GM21515 (cell line): Measurements from ENCODE around the gene TBC1D14.
A peak's percentile ranks its signal among the peaks of the same experiment; 100 is the strongest.
"Not testable (repeated sequence)": the region's sequence is repeated elsewhere in the genome, so short reads cannot be mapped to it uniquely, and the experiment has no call there.

Experiments
- ATAC-seq: cut with Tn5 transposase; IDR thresholded peaks from one replicate; pipeline ENCODE4 v1.9.1; 2021; ENCODE audit not compliant: unreplicated experiment

The TBC1D14 gene

DNA sequence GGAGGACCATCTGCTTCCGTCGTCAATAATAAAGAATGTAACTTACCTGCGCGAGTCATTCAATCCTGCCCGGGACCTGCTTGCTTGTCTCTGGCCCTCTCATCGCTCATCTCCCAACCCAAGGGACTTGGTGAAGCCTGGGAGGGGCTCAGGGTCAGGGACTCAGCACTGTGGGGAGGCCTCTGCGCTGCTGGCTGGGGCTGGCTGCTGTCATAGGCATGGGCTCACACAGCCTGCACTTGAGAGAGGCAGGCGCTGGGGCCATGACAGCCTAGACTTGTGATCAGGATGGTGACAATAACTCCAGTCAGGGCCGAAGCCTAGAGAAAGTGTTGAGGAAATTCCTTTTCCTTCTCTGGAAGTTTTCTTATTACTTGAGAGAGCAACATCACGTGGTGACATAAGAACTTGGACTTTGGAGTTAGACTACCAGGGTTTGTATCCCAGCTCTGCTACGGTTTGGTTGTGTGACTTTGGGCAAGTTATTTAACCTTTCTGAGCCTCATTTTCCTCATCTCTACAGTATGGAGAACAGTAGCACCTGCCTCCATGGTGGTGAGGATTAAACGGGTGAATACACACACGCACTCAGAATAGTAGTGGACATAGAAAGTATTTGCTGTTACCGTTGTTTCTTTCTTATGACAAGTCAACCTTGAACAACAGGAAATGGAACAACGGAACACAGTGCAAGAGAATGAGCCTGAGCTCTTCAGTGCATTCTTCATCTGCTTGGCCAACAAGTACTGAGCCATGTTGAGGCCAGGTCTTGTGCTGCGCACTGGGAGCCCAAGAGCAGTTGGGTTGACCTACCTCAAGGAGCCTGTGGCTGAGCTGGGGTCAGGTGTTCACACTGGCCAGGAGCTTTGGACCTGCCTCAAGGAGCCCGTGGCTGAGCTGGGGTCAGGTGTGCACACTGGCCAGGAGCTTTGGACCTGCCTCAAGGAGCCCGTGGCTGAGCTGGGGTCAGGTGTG, 60.5 kb downstream of the TBC1D14 start:
- peak; percentile 59 for ATAC-seq

DNA sequence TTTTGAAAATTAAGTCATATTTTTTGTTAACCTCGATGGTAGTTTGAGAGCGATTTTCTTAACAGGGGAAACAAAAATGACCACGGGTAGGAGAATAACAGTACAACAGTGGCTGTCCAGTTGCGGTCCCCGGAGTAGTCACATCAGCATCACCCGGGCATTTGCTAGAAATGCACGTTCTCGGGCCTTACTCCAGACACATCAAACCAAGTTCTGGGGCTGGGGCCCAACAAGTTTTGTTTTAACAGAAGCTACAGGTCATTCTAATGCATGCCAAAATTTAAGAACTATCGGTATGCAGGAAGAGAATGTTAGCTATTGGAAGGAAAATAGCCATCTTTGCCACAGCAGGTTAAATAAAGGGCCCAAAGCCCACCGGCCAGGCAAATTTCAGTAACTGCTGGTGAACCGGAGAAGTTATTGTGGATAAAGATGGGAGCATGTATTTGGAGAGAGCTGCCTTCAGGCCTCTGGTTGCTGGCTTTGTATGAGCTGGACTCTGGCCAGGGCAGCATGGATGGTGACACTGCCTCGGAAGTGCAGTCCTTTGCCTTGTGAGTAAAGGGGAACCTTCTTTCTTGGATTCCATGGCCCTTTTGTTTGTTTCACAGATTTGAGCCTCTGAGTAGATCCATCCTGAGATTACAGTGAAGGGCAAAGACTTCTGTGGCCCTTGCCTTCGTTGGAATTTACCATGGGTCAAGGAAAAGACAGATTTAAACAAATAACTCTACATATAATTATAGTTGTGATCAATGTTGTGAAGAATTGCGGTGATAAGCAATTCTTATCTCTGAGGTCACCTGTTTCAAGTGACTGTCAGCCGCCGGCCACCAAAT, 62.1 kb downstream of the TBC1D14 start:
- ATAC-seq = no peak

DNA sequence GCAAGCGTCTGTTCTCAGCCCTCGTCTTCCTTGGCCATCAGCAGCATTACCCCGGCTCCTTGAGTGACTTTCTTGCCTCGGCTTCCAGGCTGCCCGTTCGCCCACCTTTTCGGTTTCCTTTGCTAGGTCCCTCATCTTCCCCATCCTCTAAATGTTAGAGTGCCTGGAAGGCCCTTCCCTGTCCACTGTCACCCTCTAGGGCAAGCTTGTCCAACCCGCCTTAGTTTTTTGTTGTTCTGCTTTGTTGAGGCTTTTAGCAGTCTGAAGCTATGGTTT, 62.7 kb downstream of the TBC1D14 start:
- no peak for ATAC-seq

DNA sequence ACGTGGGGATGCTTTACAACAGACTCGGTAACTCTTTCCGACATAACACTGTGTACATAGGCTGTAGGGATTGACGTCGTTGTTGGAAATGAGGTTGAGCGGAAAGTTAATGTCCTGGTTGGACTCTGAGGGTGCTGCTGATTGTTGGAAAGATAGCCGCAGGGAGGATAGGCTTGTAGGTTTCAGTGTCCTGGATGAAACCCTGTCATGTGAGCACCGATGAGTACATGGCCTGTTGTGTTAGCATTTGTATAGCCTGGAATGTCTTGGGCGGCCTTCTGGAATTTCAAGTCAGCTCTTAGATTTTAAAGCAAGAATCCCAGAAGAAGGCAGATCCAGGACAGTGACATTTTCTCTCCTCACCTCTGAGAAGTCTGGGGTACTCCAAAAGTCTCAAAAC, 63.3 kb downstream of the TBC1D14 start:
- no peak for ATAC-seq

DNA sequence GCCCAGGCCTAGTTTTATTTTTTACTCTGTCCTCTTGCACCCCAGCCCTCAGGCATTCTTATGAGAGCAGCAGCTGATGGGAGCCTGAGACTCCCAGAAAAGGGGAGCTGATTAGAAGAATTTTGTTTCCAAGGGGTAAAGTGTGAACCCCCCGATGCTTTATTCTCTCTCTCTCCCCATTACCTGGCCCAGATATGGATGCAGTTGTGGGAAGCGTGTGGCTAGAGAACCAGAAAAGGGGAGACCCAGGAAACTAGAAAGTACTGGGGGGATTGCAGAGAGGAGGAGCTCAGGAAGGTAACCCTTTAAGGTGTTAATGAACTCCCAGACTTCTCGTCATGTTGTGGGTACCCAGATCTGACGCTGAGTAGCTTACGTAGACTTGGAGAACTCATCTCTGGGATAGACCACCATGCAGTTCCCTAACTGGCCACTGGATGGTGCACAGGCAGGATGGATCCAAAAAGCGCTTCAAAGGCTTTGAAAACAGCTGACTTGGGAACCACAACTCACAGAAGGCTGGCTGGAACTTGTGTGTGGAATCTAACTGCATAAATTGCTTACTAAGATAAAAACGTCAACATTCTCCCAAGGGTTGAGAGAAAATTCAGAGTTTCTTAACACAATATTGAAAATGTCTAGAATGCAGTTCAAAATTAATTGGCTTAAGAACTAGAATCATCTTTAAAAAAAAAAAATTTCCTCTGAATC, 64.7 kb downstream of the TBC1D14 start:
- ATAC-seq = peak; percentile 78

DNA sequence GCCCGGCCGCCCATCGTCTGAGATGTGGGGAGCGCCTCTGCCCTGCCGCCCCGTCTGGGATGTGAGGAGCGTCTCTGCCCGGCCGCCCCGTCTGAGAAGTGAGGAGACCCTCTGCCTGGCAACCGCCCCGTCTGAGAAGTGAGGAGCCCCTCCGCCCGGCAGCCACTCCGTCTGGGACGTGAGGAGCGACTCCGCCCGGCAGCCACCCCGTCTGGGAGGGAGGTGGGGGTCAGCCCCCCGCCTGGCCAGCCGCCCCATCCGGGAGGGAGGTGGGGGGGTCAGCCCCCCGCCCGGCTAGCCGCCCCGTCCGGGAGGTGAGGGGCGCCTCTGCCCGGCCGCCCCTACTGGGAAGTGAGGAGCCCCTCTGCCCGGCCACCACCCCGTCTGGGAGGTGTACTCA, 68.2 kb downstream of the TBC1D14 start:
- not testable (repeated sequence) for ATAC-seq

DNA sequence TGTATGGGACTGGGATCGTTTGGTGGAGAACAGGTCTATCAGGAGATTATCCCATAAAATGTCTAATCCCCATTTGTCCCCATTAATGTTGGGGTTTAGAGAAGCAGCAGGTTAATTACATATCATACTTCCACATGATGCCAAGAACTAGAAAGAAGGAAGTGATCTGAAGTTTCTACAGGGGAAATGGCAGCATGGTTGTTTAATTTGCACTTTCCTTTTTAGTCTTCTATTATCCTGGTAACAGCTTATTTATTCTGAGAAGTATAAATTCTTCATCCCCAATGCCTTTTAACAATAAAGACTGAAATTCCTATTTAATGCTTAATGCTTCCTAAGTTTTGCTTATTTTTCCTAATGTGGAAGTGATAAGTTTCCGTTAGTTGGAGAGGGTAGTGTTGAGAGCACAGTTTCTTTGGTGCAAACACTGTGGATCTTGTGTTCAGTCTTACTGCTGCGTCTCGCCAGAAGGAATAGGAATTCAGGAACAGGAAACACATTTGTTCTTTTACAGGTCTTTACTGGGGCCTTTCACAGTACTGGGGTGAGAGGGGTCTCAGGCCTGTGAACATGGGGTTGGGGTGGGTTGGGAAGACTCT, 74.0 kb downstream of the TBC1D14 start:
- no peak for ATAC-seq

DNA sequence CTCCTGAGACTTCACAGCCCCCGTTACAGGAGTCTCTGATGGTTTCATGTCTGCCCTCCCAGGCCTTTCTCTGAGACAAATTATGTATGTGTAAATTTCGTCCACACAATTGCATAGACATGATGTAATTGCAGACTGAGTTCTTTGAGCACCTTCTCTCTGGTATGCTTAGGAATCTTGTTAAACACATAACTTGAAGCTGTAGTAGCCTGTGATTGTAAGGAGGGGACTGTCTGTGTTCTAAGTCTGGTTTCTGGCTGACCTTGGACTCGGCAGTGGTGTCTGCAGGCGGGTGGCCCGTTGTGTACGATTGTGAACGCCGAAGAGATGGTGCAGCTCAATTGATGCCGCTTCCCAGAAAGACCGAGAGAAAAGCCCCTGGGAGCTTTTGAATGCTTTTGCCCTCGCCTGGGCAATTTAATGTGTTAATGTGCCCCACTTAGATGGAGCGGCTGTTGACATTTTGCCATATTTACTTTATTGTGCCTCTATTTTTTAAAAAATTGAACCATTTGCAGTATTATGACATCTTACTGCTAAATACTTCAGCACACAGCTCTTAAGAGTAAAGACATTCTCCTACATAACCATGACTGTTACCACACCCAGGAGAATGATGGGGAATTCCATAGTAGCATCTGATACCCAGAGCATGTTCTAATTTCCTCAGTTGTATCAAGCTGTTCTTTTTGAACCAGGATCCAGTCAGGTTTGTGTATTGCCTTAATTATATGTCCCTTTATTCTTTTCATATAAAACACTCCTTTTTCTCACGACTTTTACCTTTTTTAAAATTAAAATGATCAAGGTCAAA, 75.2 kb downstream of the TBC1D14 start:
- ATAC-seq = no peak

DNA sequence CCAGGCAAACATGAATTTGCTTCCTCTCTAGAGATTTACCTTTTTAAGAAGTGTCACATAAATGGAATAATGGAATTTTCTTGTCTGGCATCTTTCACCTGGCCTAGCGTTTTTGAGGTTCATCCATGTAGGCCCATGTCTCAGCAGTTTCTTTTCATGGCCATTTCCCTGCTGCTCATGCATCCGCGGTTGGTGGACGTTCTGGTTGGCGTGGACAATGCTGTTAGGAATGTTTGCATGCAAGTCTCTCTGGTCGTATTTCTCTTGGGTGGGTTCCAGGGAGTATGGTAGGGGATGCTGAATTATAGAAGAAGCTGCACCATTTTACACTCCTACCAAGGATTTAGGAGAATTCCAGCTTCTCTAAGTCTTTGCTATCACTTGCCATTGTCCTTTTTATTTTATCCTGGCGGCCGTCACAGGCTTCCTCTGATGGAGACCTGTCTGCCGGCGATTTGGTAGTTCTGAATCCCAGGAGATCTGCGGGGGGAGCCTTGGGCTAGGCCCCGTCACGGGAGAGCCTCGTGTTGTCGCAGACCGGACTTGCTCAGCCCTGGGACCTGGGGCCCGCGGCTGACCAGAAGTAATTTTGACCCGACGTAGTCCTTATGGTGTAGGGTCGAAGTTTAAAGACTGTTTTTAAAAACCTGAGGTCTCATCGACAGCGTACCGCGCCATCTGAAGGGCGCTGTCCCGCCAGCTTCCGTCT, 76.6 kb downstream of the TBC1D14 start:
- no peak for ATAC-seq

DNA sequence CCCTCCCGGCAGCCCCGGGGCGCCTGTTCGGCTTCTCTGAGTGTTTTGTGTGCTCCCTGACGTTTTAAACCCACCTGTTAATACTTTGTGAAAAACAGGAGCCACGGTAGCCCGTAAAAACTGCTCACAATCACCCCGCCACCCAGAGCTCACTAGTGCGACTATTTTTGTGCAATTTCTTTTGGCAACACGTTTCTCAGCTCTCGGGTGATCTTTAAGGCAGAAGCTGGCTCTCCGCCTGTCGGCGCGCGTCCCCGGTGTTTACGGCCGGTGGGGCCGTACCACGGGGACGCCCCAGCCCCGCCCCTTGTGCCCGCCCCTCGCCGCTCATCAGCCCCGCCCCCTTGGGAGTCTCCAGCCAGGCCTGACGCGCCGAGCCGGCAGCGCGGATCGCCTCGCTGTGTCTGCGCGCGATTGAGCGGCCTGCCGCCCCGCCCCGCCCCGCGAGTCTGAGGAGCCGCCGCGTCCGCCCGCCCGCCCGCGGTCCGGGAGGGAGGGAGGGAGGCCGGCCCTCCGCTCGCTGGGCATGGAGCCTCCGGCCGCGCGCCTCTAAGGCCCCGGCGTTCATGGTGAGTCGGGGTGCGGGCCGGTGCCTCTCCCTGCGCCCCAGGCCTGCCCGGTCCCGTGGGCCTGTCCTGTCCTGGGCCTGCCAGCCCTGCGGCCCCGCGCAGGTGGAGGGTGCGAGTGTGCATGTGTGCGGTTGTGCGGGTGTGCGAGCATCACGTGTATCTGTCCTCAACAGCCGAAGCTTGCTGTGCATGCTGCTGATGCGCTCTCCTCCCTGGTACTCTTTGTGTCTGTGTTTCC, 77.4 kb downstream of the TBC1D14 start:
- ATAC-seq = peak; percentile 65

DNA sequence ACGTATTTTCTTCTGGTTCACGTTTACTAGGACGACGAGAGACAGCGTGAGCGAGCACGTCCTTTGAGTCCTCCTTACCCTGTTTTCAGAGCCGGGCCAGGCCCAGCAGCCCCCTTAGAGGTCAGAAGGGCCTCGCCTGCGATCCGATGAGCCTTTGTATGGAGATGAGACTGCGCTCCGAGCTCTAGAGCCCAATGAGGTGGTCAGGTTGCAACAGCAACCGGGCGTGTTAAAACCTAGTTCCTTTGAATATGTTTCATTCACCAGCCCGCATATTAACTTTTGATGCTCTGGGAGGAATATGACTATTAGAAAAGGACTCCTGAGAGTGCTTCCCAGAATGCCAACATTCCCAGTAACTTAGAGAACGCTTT, 77.9 kb downstream of the TBC1D14 start:
- peak; percentile 6 for ATAC-seq

DNA sequence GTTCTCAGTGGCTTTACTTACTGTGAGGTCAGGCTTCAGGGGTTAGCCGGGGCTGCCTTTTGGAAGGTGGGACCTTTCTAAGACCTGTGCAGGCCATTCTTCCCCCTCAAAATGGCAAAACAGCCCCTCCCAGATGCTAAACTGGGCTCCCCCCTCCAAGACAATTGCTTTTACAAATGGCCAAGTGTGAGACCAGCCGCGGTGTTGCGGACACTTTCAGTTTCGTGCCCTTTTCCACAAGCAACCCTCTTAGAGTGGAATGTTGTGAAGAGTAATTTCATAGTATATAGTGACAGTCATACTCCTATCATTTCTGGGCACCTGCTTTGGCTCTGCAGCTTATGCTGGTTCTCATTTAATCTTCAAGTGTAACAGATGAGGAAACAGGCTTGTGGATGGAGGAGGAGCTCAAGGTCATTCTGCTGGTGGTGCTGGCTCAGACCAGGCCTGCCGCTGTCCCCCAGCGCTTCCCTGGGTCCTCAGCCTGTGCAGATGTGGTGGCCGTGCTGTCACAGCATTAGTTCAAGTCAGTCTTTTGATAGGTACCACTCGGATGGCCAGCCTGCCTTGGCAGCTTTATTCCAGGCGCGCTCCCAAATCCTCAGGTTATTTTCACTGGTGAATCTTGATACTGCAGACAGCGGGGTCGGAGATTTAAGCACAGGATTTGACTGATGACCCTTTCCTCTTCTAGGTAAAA, 78.5 kb downstream of the TBC1D14 start:
- no peak for ATAC-seq

DNA sequence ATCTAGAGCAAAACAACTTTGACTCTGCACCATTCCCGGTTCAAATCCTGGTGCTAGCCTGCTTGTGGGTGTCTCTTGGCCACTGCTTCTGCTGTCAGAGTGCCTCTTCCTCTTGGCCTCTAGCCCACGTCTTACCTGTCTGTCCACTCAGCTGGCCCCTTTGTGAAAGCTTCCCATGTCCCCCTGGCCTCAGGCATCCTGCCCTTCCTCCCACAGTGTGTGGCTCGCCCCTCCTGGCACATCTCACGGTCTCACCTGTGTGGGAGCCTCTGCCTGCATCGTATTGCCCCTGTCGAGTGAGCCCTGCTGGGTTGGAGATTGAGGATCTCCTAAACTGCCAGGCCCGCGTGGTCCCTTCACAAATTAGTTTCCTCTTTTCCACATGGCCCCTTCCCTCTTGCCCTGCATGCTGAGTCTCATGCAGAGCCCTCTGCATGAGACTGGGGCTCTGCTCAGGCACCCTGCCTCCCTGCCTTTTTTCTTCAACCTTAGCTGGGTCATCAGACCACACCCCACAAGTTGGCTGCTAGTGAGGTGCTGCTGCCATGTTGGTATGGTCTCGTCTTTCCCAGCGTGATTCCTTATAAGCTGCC, 79.8 kb downstream of the TBC1D14 start:
- no peak for ATAC-seq

DNA sequence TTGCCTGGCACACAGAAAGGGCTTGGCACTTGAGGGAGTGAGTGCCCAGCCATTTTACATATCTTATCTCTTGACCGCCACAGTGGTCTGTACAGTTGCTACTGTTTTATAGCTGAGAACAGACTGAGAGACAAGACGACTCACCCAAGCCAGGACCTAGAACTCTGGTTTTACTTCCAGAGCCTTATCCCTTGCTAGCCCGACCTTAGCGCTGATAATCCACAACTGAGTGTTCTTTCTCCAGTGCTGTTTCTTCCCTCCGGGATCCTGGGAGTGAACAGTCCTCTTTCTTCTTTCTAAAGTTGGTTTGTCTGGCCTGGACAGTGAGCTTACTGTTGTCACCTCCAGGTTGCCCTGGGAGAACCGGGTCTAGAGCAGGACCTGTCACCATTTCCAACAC, 81.0 kb downstream of the TBC1D14 start:
- no peak for ATAC-seq

DNA sequence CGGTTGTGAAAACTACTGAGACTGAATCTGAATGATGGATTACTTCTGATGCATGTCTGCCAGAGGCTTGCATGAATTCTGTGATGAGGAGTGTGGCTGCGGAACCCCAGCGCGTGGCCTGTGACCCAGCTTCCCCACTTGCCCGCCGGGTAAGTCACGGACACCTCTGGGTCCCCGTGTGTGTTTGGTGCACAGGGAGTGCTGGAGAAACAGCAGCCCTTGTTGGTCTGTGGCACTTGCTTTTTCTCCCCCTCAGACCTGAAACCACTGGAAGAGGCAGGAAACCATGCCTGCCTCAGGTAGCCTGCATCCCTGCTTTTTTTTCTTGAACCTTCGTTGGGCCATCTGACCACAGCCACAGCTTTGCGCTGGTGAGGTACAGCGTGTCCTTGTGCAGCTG, 81.6 kb downstream of the TBC1D14 start:
- no peak for ATAC-seq

DNA sequence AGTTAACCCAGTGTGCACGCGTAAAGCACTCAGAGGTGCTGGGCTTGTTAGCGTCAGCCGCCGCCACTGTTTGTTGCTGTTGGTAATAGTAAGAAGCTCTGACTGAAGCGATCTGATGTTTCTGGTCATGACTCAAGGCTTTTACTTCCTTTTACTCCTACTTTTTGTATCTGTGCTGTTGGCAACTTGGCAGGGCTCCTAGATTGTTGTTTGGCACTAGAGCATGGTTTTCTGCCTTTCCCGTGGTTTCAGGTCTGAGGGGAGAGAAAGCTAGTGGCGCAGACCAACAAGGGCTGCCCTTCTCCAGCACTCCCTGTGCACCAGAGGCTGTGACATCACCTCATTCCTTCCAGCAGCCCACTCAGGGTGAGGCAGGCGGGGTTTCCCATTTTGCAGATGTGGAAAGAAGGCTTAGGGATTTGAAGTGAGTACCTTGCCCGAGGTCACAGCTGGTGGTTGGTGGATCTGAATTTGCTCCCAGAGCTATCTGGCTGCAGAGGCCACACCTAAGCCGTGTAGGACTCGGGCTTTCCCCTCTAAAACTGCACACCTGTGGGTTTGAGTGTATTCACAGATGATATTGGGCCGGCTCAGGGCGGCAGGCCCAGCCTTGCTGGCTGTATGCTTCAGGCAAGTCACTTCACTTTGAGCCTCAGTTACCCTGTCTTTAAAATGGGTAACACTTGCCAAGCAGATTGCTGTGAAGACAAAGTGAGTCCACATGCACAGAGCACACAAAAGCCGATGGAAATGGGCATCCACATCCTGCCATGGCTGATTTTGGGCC, 82.3 kb downstream of the TBC1D14 start:
- ATAC-seq = no peak
